PFSK-1 (cell line): ENCODE results near the gene LRRC2.

Source experiments
- POLR2AphosphoS5 ChIP-seq: IDR thresholded peaks from 2 replicates; pipeline ENCODE4 v1.6.1; 2012; ENCODE audit warnings: low read depth, mild to moderate bottlenecking, control low read depth, low read length, moderate library complexity
- TAF1 ChIP-seq: IDR thresholded peaks from 2 replicates; pipeline ENCODE4 v1.6.1; 2012; ENCODE audit warnings: low read length, control low read depth, borderline replicate concordance; ENCODE audit not compliant: insufficient read depth

- TF ChIP-seq POLR2AphosphoS5: no peak
- no peak for TF ChIP-seq TAF1
Measured at GRCh38 chr3:46603446-46604046, 37.4 kb upstream of the LRRC2 start.
